DMS 273 treated with DMSO at 0.1 percent for 48 hours (cell line): ENCODE data around the gene CRISP1.
"Not testable (repeated sequence)": the region's sequence is repeated elsewhere in the genome, so short reads cannot be mapped to it uniquely, and the experiment has no call there.

Experiments used
- DNase-seq: peaks from one replicate; lab custom pipeline; 2025; lab: John Stamatoyannopoulos, UW

CRISP1 gene

DNA sequence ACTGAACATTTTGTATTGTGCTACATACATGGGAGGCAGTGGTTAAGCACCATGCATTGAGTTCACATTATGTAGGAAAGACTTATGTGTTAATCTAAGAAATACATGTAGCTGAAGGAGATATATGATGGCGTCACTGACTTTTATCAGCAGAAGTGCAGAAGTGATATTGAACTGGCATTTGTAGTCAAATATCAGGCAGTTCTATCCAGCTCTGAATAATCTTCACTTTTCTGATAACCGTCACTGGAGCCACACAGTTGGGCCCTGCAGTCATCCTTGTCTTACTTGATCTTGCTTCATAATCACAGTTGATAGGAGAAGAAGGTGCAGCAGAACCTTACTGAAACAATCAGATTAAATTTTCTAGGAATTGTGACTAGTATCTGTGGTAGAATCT is 26.4 kb downstream of the CRISP1 start:
- DNase-seq = no peak

DNA sequence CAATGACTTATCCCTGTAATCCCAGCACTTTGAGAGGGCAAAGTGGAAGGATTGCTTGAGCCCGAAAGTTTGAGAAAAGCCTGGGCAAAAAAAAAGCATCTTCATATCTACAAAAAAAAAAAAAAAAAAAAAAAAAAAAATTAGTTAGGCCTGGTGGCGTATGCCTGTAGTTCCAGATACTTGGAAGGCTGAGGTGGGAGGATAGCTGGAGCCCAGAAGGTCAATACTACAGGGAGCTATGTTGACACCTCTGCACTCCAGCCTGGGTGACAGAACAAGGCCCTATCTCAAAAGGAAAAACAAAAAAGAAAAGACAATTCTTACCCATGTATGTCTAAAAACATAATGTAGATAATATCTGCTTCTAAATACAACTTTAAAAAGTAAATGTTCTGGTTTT is 27.2 kb downstream of the CRISP1 start:
- DNase-seq = no peak

DNA sequence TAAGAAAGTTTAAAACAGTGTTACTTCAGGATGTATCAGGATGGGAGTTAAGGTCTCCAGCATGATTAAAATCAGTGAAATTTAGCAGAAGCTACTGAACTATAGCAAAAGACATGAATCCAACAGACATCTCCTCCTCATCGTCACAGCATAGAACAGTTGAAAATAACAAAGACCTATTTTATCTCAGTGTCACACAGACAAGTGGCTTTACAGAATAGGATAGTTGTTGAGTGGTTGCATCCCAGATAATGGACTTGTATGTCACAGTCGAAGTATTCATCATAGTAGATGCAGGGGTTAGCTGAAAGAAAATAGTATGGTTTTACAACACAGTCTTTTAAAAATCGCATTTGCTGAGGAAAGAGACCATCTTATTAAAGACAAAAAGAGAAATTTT is 31.2 kb downstream of the CRISP1 start:
- DNase-seq = no peak

DNA sequence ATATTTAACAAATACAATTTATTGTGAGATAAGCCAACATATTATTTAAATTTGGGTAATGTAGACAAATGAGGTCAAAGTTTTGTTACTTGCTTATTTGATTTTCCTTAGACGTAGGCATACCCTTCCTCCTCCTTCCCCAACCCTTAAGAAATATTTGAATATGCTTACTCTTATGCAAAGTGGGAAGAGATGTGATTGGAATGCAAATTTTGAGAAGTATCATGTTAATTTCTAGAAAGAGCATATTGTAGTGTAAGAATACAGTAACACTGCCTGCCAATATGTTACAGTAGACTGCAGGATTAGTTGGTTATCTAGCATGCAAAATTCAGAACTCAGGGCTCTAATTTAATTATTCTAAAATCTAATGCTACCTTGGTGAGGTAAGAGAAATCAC is 32.9 kb downstream of the CRISP1 start:
- DNase-seq = no peak

DNA sequence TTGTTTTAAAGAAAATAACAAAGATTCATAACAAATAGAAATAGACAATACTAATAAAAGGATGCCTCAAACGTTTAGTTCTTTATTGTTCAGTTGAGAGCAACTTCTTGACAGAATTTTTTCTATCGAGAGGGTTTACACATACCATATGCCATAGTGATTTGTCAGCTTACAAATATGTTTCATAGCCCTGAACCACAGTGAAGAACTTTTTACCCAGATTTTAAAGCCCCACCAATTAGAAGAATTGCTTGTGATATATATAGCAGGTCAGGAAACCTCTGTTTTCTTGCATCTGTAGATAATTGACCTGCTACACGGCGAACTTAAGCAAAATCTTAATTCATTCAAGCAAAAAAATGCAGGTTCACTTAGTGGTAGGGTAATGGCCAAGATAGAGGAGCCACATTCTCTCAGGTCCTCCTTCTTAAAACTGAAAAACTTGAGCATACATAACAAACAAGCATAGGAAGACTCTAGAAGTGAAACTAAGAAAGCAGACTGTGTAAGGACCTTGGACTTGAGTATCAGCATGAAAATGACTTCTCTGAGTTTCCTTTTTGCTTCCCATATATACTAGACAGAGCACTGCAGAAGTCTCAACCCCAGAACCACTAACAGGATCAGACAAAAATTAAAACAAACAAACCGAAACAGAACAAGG is 39.5 kb downstream of the CRISP1 start:
- no peak for DNase-seq

DNA sequence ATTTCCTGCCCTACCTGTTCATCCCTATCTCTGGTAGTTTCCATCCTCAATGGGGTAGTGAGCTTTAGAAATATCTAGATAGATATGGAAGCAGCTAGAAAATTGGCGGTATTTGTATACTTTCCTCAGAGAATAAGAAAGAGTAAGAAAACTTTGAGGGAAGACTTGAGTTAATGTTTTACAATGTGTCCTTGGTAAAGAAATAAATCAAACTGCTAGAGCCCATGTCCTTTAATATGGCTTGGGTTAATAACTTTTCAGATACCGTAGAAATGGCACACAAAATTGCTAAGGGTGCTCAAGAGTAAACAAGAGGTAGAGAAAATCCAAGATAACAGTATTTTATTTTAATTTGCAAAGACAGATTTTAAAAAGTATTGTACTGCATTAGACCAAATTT is 51.2 kb downstream of the CRISP1 start:
- DNase-seq = no peak

DNA sequence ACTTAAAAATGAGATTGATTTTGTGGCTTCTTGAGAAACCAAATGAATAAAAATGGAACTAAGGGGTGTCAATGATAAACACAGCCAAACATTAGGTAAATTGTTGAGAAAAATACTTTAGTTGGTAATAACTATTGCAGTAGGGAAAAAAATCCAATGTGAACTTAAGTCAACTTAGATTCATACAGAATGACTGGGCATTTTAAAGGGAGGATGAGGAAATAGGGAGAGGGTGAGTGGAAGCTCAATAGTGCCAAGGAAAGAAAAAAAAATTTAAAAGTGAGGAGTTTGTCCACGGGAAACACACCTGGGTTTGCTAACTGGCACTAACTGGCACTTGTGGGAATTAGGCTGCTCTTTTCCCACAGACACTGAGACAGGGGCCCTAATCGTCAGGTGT is 53.1 kb downstream of the CRISP1 start:
- DNase-seq = no peak

DNA sequence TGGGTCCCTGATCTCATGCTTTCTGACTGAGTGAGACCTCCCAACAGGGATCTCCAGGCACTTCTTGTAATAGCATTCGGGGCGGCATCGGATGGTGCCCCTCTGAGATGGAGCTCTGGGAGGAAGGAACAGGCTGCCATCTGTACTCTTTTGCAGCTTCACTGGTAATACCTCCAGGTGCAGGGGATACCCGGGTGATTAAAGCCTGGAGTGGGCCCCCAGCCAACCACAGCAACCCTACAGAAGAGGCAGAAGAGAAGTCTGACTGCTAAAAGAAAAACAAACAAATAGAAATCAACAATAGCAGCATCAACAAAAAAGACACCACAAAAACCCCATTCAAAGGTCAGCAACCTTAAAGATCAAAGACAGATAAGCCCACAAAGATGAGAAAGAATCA is 60.2 kb downstream of the CRISP1 start:
- no peak for DNase-seq

DNA sequence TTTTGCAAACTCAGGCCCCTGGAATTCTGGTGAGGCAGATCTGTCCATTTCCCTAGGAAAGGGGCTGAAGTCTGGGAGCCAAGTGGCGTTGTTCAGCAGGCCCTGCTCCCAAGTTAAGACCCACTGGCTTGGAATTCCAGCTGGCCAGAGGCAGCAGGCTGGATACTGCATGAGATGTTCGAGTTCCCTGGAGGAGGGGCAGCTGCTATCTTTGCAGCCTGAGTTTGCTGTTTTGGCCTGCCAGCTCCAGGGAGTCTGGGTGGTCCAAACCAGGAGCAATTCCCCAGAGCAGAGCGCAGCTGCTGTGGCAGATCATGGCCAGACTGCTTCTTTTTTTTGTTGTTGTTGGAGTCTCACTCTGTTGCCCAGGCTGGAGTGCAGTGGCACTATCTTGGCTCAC is 61.1 kb downstream of the CRISP1 start:
- no peak for DNase-seq

DNA sequence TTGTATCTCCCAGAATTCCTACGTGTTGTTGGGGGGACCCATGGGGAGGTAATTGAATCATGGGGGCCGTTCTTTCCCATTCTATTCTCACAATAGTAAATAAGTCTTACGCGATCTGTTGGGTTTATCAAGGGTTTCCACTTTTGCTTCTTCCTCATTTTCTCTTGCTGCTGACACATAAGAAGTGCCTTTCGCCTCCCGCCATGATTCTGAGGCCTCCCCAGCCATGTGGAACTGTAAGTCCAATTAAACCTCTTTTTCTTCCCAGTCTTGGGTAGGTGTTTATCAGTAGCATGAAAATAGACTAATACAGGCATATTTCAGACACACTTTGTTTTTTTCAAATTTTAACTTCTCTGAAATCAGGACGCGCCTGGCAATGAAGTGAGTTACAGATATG is 64.8 kb downstream of the CRISP1 start:
- DNase-seq = no peak

DNA sequence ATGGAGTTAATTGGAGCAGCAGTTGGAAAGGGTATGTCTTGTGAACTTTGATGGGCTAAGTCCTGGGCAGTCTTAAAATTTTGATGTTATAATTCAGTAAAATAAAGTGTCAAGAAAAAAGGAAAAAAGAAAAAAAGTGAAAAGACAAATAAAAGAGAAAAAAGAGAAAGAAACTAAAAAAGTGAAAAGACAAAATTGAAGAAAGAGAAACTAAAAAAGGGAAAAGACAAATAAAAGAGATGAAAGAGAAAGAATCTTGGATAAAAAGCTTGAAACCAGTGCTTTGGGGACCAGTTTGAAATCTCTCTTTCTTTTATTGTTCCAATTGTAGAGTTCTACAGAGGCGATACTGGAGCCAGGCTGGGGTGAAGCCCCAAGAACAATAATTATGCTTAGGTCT is 67.2 kb downstream of the CRISP1 start:
- DNase-seq = no peak

DNA sequence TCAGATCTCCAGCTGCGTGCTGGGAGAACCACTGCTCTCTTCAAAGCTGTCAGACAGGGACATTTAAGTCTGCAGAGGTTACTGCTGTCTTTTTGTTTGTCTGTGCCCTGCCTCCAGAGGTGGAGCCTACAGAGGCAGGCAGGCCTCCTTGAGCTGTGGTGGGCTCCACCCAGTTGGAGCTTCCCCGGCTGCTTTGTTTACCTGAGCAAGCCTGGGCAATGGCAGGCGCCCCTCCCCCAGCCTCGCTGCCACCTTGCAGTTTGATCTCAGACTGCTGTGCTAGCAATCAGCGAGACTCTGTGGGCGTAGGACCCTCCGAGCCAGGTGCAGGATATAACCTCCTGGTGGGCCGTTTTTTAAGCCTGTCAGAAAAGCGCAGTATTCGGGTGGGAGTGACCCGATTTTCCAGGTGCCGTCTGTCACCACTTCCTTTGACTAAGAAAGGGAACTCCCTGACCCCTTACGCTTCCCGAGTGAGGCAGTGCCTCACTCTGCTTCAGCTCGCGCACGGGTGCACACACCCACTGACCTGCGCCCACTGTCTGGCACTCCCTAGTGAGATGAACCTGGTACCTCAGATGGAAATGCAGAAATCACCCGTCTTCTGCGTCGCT is 69.4 kb downstream of the CRISP1 start:
- not testable (repeated sequence) for DNase-seq

DNA sequence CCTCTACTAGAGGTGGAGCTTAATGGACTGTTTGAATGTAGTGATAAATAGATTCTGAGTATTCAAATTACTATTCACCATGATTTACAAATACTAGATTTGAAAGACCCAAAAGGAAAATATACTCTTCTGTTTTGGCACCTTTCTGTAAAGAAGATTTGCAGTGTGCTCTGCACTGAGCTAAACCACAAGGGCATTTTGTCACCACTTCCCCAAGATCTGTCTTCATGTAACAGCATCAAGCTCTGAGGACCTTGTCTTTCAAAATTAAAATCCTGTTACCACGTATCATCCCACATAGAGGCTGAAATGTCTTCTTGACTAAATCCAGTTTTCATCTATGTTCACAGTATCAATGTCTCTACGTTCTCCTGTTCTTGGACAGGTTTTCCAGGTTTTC is 76.0 kb downstream of the CRISP1 start:
- no peak for DNase-seq

DNA sequence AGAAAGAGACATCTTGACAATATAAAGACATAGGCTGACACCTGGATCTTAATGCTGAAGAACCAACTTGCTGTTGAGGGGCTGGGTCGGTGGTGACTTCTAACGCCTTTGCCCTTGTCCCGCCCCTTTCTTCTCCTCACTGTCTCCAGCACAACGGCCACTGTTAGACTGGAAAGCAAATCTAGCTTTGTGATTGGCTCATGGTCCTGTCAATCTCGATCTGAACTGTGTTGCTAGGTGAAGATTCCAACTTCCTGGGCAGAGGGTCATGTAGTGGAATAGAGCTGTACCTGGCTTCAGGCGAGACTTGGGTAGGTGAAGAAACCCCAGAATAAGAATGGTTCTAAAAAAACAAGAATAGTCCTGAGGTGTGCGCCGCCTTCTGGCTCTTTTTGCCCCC is 79.2 kb downstream of the CRISP1 start, which contains the start of gene PGK2:
Gene PGK2 (minus strand): TSS at position 110 of the 400 bp plus-strand sequence. CDS start 98 bp downstream, at position 12.
- DNase-seq = no peak

DNA sequence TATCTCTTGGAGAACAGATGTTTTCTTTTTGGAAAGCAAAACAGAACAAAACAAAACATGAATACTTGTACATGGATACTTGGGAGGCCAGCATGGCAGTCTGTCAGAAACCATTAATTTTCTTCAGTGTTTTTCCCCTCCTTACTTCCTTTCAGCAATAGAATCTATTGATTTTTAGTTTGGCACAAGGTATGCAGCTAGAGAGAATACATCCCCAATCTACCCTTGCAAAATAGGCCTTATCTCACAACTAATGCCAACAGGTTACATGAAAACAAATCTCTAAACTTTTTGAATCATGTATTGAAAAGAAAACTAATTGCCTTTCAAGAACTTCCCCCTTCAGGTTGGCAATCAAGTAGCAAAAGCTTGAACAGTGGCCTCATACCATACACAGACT is 82.1 kb downstream of the CRISP1 start:
- no peak for DNase-seq
